Measurements from ENCODE around the gene FMNL2. TPM values are rescaled to one million over a fixed set of nuclear protein-coding genes. Genes with fewer than 3 reads are reported as not detected.

The FMNL2 gene
- total and polyA plus RNA-seq, 4 donors, result 1.5 to 9.3 (median 5.1) TPM

GRCh38 chr2:152488075-152488474, 153.1 kb downstream of the FMNL2 start:
- TF ChIP-seq JUND (IDR thresholded peaks at IDR 0.05), result no peak
- no peak for TF ChIP-seq TAF1 (conservative IDR thresholded peaks at IDR 0.05)
- TF ChIP-seq FOXA1 (IDR thresholded peaks at IDR 0.05), result no peak
- no peak for TF ChIP-seq HNF4A (conservative IDR thresholded peaks at IDR 0.05)
- TF ChIP-seq YY1 (IDR thresholded peaks at IDR 0.05), result no peak
- no peak for TF ChIP-seq RAD21 (IDR thresholded peaks at IDR 0.05)
- no peak for TF ChIP-seq SP1 (IDR thresholded peaks at IDR 0.05)
- no peak for TF ChIP-seq GABPA (IDR thresholded peaks at IDR 0.05 in 1 of 2, conservative IDR thresholded peaks at IDR 0.05 in 1 of 2)
- no peak for TF ChIP-seq EGR1 (IDR thresholded peaks at IDR 0.05; ENCODE audit: low read depth in 2 of 2)
- no peak overlapping the region for H3K9ac ChIP-seq (ENCODE audit: low read depth in 1 of 2, low read length in 2 of 2)
- H3K27ac ChIP-seq (ENCODE audit: low read depth in 1 of 2, low read length in 2 of 2), result no peak overlapping the region
- no peak for DNase-seq (ENCODE audit: low spot score)
- no peaks in the 10 kb centered on the region for H3K36me3 ChIP-seq (ENCODE audit: control insufficient read depth in 4 of 4, insufficient read depth in 3 of 4, low read depth in 1 of 4, low read length in 3 of 4)
- H3K27me3 ChIP-seq (ENCODE audit: control insufficient read depth in 4 of 4, insufficient read depth in 4 of 4, low read length in 3 of 4), result no peaks in the 10 kb centered on the region
- no peaks in the 10 kb centered on the region for H3K9me3 ChIP-seq (ENCODE audit: control insufficient read depth in 4 of 4, low read length in 3 of 4)
- no peak overlapping the region for H3K4me3 ChIP-seq (ENCODE audit: low read depth in 1 of 3, low read length in 3 of 3)
- peaks cover 0 to 5% (median 3%) of the 10 kb centered on the region in 4 donors for H3K4me1 ChIP-seq (ENCODE audit: control insufficient read depth in 4 of 4, insufficient read depth in 4 of 4, low read length in 3 of 4)
- WGBS, result 82% methylated on average over 2 of the region's 2 CpGs

GRCh38 chr2:152489364-152489763, 154.4 kb downstream of the FMNL2 start:
- 72% methylated on average over 2 of the region's 2 CpGs for WGBS
- TF ChIP-seq FOXA2 (IDR thresholded peaks at IDR 0.05) (no peak), EGR1 (IDR thresholded peaks at IDR 0.05; ENCODE audit: low read depth in 2 of 2) (no peak), MAX (IDR thresholded peaks at IDR 0.05) (no peak), TAF1 (conservative IDR thresholded peaks at IDR 0.05) (no peak), RAD21 (IDR thresholded peaks at IDR 0.05) (no peak), HNF4A (conservative IDR thresholded peaks at IDR 0.05) (no peak), HNF4G (IDR thresholded peaks at IDR 0.05) (no peak), YY1 (IDR thresholded peaks at IDR 0.05) (no peak), GABPA (IDR thresholded peaks at IDR 0.05 in 1 of 2, conservative IDR thresholded peaks at IDR 0.05 in 1 of 2) (no peak), ZBTB33 (IDR thresholded peaks at IDR 0.05) (no peak), NR2F2 (IDR thresholded peaks at IDR 0.05) (no peak), JUND (IDR thresholded peaks at IDR 0.05) (no peak), CTCF (IDR thresholded peaks at IDR 0.05; ENCODE audit: low read depth, low read length, missing input control) (no peak), REST (IDR thresholded peaks at IDR 0.05) (no peak)
- no peak overlapping the region for H3K9ac ChIP-seq (ENCODE audit: low read depth in 1 of 2, low read length in 2 of 2)
- no peaks in the 10 kb centered on the region for H3K9me3 ChIP-seq (ENCODE audit: control insufficient read depth in 4 of 4, low read length in 3 of 4)
- DNase-seq (ENCODE audit: low spot score), result no peak
- H3K36me3 ChIP-seq (ENCODE audit: control insufficient read depth in 4 of 4, insufficient read depth in 3 of 4, low read depth in 1 of 4, low read length in 3 of 4), result no peaks in the 10 kb centered on the region
- no peak overlapping the region for H3K27ac ChIP-seq (ENCODE audit: low read depth in 1 of 2, low read length in 2 of 2)
- no peaks in the 10 kb centered on the region for H3K27me3 ChIP-seq (ENCODE audit: control insufficient read depth in 4 of 4, insufficient read depth in 4 of 4, low read length in 3 of 4)
- H3K4me3 ChIP-seq (ENCODE audit: low read depth in 1 of 3, low read length in 3 of 3), result no peak overlapping the region
- peaks cover 0 to 3% (median 0%) of the 10 kb centered on the region in 4 donors for H3K4me1 ChIP-seq (ENCODE audit: control insufficient read depth in 4 of 4, insufficient read depth in 4 of 4, low read length in 3 of 4)
